ELF-1 (cell line): ENCODE results near the gene HPS3.
"Not testable (repeated sequence)": the region's sequence is repeated elsewhere in the genome, so short reads cannot be mapped to it uniquely, and the experiment has no call there.

Experiments used
- DNase-seq: peaks from one replicate; pipeline ENCODE4 v3.0.0-alpha.2; 2016; ENCODE audit warnings: low read depth, low spot score

HPS3 gene

GRCh38 chr3:149129326-149130205 lies at the start of gene HPS3:
TSS of gene HPS3 (plus strand) at chr3:149129638. CDS start at chr3:149129724, 86 bp downstream.
- peak; percentile 96 for DNase-seq

- no peak for DNase-seq
Measured at GRCh38 chr3:149080011-149080698, 49.3 kb upstream of the HPS3 start.

- no peak for DNase-seq
Measured at GRCh38 chr3:149080699-149081091, 48.7 kb upstream of the HPS3 start.

GRCh38 chr3:149081772-149082171 lies 47.7 kb upstream of the HPS3 start:
- no peak for DNase-seq

GRCh38 chr3:149085828-149086231 lies 43.6 kb upstream of the HPS3 start:
- no peak for DNase-seq

GRCh38 chr3:149086232-149086988 lies 43.0 kb upstream of the HPS3 start, which contains the start of gene HLTF:
TSS of gene HLTF (minus strand) at chr3:149086533. CDS start at chr3:149086336, 197 bp downstream.
- DNase-seq, result peak; percentile 99

- DNase-seq, result no peak
Measured at GRCh38 chr3:149087208-149087607, 42.2 kb upstream of the HPS3 start.

GRCh38 chr3:149089395-149089794 lies 40.0 kb upstream of the HPS3 start:
- no peak for DNase-seq

- DNase-seq, result no peak
Measured at GRCh38 chr3:149090461-149090860, 39.0 kb upstream of the HPS3 start.

GRCh38 chr3:149090907-149091306 lies 38.5 kb upstream of the HPS3 start:
- no peak for DNase-seq

GRCh38 chr3:149091983-149092382 lies 37.5 kb upstream of the HPS3 start:
- DNase-seq, result no peak

GRCh38 chr3:149095487-149095886 lies 34.0 kb upstream of the HPS3 start:
- no peak for DNase-seq

GRCh38 chr3:149097987-149098386 lies 31.5 kb upstream of the HPS3 start:
- DNase-seq, result not testable (repeated sequence)

- DNase-seq, result no peak
Measured at GRCh38 chr3:149101154-149101553, 28.3 kb upstream of the HPS3 start.

GRCh38 chr3:149101641-149102040 lies 27.8 kb upstream of the HPS3 start:
- no peak for DNase-seq

GRCh38 chr3:149104484-149104883 lies 25.0 kb upstream of the HPS3 start:
- no peak for DNase-seq

- DNase-seq, result peak; percentile 15
Measured at GRCh38 chr3:149114458-149114857, 15.0 kb upstream of the HPS3 start.

- DNase-seq, result peak; percentile 53
Measured at GRCh38 chr3:149115114-149115513, 14.3 kb upstream of the HPS3 start.

- no peak for DNase-seq
Measured at GRCh38 chr3:149118724-149119123, 10.7 kb upstream of the HPS3 start.

GRCh38 chr3:149119466-149119865 lies 10.0 kb upstream of the HPS3 start:
- DNase-seq, result no peak

- peak; percentile 18 for DNase-seq
Measured at GRCh38 chr3:149120051-149120972, 9.1 kb upstream of the HPS3 start.
